SK-N-MC (cell line): ENCODE data around the gene LETMD1.
"Not testable (repeated sequence)": the region's sequence is repeated elsewhere in the genome, so short reads cannot be mapped to it uniquely, and the experiment has no call there.

Experiments used
- DNase-seq: peaks from one replicate; pipeline ENCODE4 v3.0.0-alpha.2; 2011; ENCODE audit warnings: low read depth, low spot score
- H3K27ac ChIP-seq: fragments of 200-600 bp; sonication (generic); 2 replicates; pipeline ENCODE4 v1.5.1; 2016; ENCODE audit warnings: mixed run types
- H3K36me3 ChIP-seq: fragments of 200-600 bp; sonication (generic); 2 replicates; pipeline ENCODE4 v1.6.1; 2017; ENCODE audit warnings: antibody characterized with exemption, low read length, mixed read lengths; ENCODE audit not compliant: insufficient read depth
- H3K4me3 ChIP-seq: fragments of 200-600 bp; sonication (generic); 2 replicates; pipeline ENCODE4 v1.5.1; 2016
- H3K9ac ChIP-seq: fragments of 200-600 bp; sonication (generic); 2 replicates; pipeline ENCODE4 v1.8.0; 2017; ENCODE audit warnings: mixed run types, mixed read lengths; ENCODE audit not compliant: insufficient read length
- H3K9me3 ChIP-seq: fragments of 200-600 bp; sonication (generic); 2 replicates; pipeline ENCODE4 v1.6.1; 2017; ENCODE audit warnings: low read depth, mild to moderate bottlenecking, antibody characterized with exemption, low read length, moderate library complexity, mixed read lengths
- EZH2 ChIP-seq: fragments of 200-600 bp; sonication (generic); IDR thresholded peaks from one replicate; pipeline ENCODE4 v1.6.1; 2017; ENCODE audit warnings: antibody characterized with exemption
- FOXP2 ChIP-seq: optimal IDR thresholded peaks from 2 replicates; pipeline ENCODE3; 2011; ENCODE audit warnings: mild to moderate bottlenecking, moderate library complexity; ENCODE audit not compliant: insufficient read depth; ENCODE audit errors: extremely low read length, control extremely low read depth
- POLR2AphosphoS5 ChIP-seq: IDR thresholded peaks from 2 replicates; pipeline ENCODE4 v1.6.1; 2012; ENCODE audit warnings: mild to moderate bottlenecking, low read depth, low read length, borderline replicate concordance

LETMD1 gene

GRCh38 chr12:51065530-51065929, 17.4 kb downstream of the LETMD1 start:
- Histone ChIP-seq H3K4me3 (no peak overlapping the region), H3K9ac (no peak overlapping the region), H3K9me3 (no peaks in the 10 kb centered on the region), H3K36me3 (peaks cover 71% of the 10 kb centered on the region), H3K27ac (no peak overlapping the region)
- DNase-seq, result no peak
- TF ChIP-seq EZH2 (no peak), POLR2AphosphoS5 (no peak), FOXP2 (no peak)

GRCh38 chr12:51067229-51067628, 19.1 kb downstream of the LETMD1 start:
- TF ChIP-seq POLR2AphosphoS5, result no peak
- TF ChIP-seq FOXP2, result no peak
- TF ChIP-seq EZH2, result no peak
- Histone ChIP-seq H3K9me3 (no peaks in the 10 kb centered on the region), H3K9ac (no peak overlapping the region), H3K4me3 (no peak overlapping the region), H3K36me3 (peaks cover 72% of the 10 kb centered on the region), H3K27ac (no peak overlapping the region)
- DNase-seq, result no peak

- Histone ChIP-seq H3K9ac (no peak overlapping the region), H3K36me3 (peaks cover 69% of the 10 kb centered on the region)
These were observed 19.6 kb downstream of the LETMD1 start for GRCh38 chr12:51067771-51068170.

GRCh38 chr12:51070004-51070403, 21.9 kb downstream of the LETMD1 start:
- Histone ChIP-seq H3K9me3 (no peaks in the 10 kb centered on the region), H3K9ac (peak overlapping the region; percentile 30), H3K27ac (peak overlapping the region; percentile 87), H3K4me3 (no peak overlapping the region), H3K36me3 (peaks cover 55% of the 10 kb centered on the region)
- no peak for TF ChIP-seq EZH2
- TF ChIP-seq POLR2AphosphoS5, result no peak
- no peak for TF ChIP-seq FOXP2
- DNase-seq, result peak; percentile 26

More at GRCh38 chr12:51067771-51068170, 19.6 kb downstream of the LETMD1 start:
- Histone ChIP-seq H3K9me3 (no peaks in the 10 kb centered on the region), H3K4me3 (no peak overlapping the region), H3K27ac (no peak overlapping the region)
- DNase-seq, result no peak
- no peak for TF ChIP-seq EZH2
- no peak for TF ChIP-seq POLR2AphosphoS5
- no peak for TF ChIP-seq FOXP2

GRCh38 chr12:51071663-51072062, 23.5 kb downstream of the LETMD1 start:
- Histone ChIP-seq H3K9ac (no peak overlapping the region), H3K9me3 (no peaks in the 10 kb centered on the region), H3K36me3 (peaks cover 49% of the 10 kb centered on the region), H3K27ac (no peak overlapping the region), H3K4me3 (no peak overlapping the region)
- DNase-seq, result no peak
- TF ChIP-seq FOXP2, result no peak
- TF ChIP-seq EZH2, result no peak
- TF ChIP-seq POLR2AphosphoS5, result no peak

GRCh38 chr12:51075390-51075789, 27.3 kb downstream of the LETMD1 start:
- H3K9ac ChIP-seq, result no peak overlapping the region
- H3K27ac ChIP-seq, result no peak overlapping the region
- H3K36me3 ChIP-seq, result peaks cover 28% of the 10 kb centered on the region; the same call in 1 of the 2 replicates
- no peak overlapping the region for H3K4me3 ChIP-seq
- TF ChIP-seq EZH2, result no peak
- TF ChIP-seq FOXP2, result no peak
- no peak for TF ChIP-seq POLR2AphosphoS5
- H3K9me3 ChIP-seq, result no peaks in the 10 kb centered on the region
- no peak for DNase-seq

GRCh38 chr12:51076236-51076930, 28.3 kb downstream of the LETMD1 start:
- no peak overlapping the region for H3K9ac ChIP-seq
- no peak for TF ChIP-seq POLR2AphosphoS5
- TF ChIP-seq FOXP2, result no peak
- TF ChIP-seq EZH2, result no peak
- no peak overlapping the region for H3K4me3 ChIP-seq
- no peak for DNase-seq
- H3K9me3 ChIP-seq, result no peaks in the 10 kb centered on the region
- no peak overlapping the region for H3K27ac ChIP-seq
- peaks cover 24% of the 10 kb centered on the region; the same call in 1 of the 2 replicates for H3K36me3 ChIP-seq

- DNase-seq, result no peak
- H3K4me3 ChIP-seq, result no peak overlapping the region
- peaks cover 12% of the 10 kb centered on the region; the same call in 1 of the 2 replicates for H3K36me3 ChIP-seq
- no peak for TF ChIP-seq FOXP2
- no peak for TF ChIP-seq POLR2AphosphoS5
- no peak for TF ChIP-seq EZH2
- no peak overlapping the region for H3K9ac ChIP-seq
- no peak overlapping the region for H3K27ac ChIP-seq
- no peaks in the 10 kb centered on the region for H3K9me3 ChIP-seq
These were observed 29.8 kb downstream of the LETMD1 start for GRCh38 chr12:51077930-51078329.

- not testable (repeated sequence) for H3K27ac ChIP-seq
These were observed 30.2 kb downstream of the LETMD1 start for GRCh38 chr12:51078346-51078745.

GRCh38 chr12:51078866-51079265, 30.7 kb downstream of the LETMD1 start:
- not testable (repeated sequence) for H3K36me3 ChIP-seq, H3K9me3 ChIP-seq, H3K4me3 ChIP-seq, H3K27ac ChIP-seq, DNase-seq, H3K9ac ChIP-seq

More at GRCh38 chr12:51078346-51078745, 30.2 kb downstream of the LETMD1 start:
- H3K36me3 ChIP-seq, result peaks cover 10% of the 10 kb centered on the region; the same call in 1 of the 2 replicates
- not testable (repeated sequence) for H3K4me3 ChIP-seq, DNase-seq, H3K9me3 ChIP-seq, H3K9ac ChIP-seq
